ENCODE data around the gene LELP1.

- TF ChIP-seq EP300 (IDR thresholded peaks at IDR 0.05; ENCODE audit: borderline replicate concordance in 1 of 2, control insufficient read depth in 1 of 2, low read depth in 2 of 2, low read length in 2 of 2) (no peak), CTCF (IDR thresholded peaks at IDR 0.05 in 2 of 3, conservative IDR thresholded peaks at IDR 0.05 in 1 of 3; ENCODE audit: control insufficient read depth in 2 of 3, extremely low read depth in 1 of 3, insufficient read depth in 1 of 3, low read depth in 3 of 3, low read length in 3 of 3) (no peak), CREB1 (IDR thresholded peaks at IDR 0.05; ENCODE audit: low read depth) (no peak), PAX8 (IDR thresholded peaks at IDR 0.05) (no peak), POLR2A (IDR thresholded peaks at IDR 0.05; ENCODE audit: low read depth, low read length) (no peak), HDAC2 (IDR thresholded peaks at IDR 0.05) (no peak), EGR1 (IDR thresholded peaks at IDR 0.05; ENCODE audit: borderline replicate concordance in 1 of 2, low read depth in 2 of 2, low read length in 2 of 2) (no peak), TCF12 (IDR thresholded peaks at IDR 0.05; ENCODE audit: low read depth, low read length) (no peak), TBL1XR1 (IDR thresholded peaks at IDR 0.05; ENCODE audit: low read depth, low read length) (no peak), REST (IDR thresholded peaks at IDR 0.05; ENCODE audit: low read depth, low read length) (no peak), RFX5 (IDR thresholded peaks at IDR 0.05; ENCODE audit: low read depth, low read length) (no peak), RAD21 (IDR thresholded peaks at IDR 0.05; ENCODE audit: insufficient read depth, low read depth, low read length) (no peak)
- TF ChIP-seq, protein P1, sequence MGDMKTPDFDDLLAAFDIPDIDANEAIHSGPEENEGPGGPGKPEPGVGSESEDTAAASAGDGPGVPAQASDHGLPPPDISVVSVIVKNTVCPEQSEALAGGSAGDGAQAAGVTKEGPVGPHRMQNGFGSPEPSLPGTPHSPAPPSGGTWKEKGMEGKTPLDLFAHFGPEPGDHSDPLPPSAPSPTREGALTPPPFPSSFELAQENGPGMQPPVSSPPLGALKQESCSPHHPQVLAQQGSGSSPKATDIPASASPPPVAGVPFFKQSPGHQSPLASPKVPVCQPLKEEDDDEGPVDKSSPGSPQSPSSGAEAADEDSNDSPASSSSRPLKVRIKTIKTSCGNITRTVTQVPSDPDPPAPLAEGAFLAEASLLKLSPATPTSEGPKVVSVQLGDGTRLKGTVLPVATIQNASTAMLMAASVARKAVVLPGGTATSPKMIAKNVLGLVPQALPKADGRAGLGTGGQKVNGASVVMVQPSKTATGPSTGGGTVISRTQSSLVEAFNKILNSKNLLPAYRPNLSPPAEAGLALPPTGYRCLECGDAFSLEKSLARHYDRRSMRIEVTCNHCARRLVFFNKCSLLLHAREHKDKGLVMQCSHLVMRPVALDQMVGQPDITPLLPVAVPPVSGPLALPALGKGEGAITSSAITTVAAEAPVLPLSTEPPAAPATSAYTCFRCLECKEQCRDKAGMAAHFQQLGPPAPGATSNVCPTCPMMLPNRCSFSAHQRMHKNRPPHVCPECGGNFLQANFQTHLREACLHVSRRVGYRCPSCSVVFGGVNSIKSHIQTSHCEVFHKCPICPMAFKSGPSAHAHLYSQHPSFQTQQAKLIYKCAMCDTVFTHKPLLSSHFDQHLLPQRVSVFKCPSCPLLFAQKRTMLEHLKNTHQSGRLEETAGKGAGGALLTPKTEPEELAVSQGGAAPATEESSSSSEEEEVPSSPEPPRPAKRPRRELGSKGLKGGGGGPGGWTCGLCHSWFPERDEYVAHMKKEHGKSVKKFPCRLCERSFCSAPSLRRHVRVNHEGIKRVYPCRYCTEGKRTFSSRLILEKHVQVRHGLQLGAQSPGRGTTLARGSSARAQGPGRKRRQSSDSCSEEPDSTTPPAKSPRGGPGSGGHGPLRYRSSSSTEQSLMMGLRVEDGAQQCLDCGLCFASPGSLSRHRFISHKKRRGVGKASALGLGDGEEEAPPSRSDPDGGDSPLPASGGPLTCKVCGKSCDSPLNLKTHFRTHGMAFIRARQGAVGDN (IDR thresholded peaks at IDR 0.05) = no peak
- TF ChIP-seq, protein P2, sequence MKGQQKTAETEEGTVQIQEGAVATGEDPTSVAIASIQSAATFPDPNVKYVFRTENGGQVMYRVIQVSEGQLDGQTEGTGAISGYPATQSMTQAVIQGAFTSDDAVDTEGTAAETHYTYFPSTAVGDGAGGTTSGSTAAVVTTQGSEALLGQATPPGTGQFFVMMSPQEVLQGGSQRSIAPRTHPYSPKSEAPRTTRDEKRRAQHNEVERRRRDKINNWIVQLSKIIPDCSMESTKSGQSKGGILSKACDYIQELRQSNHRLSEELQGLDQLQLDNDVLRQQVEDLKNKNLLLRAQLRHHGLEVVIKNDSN (IDR thresholded peaks at IDR 0.05; ENCODE audit: borderline replicate concordance, extremely low read length, insufficient read depth, low read depth, low read length) = no peak
These were observed 48.3 kb downstream of the LELP1 start for GRCh38 chr1:153251562-153251961.

All from GM12878 (cell line).